HG03575 (cell line): Measurements from ENCODE around the gene CCDC91.
"Not testable (repeated sequence)": the region's sequence is repeated elsewhere in the genome, so short reads cannot be mapped to it uniquely, and the experiment has no call there.

ENCODE experiments used
- ATAC-seq: cut with Tn5 transposase; IDR thresholded peaks from one replicate; pipeline ENCODE4 v1.9.1; 2021; ENCODE audit not compliant: unreplicated experiment, insufficient number of reproducible peaks, low FRiP score; ENCODE audit errors: extremely low read depth

The CCDC91 gene

DNA sequence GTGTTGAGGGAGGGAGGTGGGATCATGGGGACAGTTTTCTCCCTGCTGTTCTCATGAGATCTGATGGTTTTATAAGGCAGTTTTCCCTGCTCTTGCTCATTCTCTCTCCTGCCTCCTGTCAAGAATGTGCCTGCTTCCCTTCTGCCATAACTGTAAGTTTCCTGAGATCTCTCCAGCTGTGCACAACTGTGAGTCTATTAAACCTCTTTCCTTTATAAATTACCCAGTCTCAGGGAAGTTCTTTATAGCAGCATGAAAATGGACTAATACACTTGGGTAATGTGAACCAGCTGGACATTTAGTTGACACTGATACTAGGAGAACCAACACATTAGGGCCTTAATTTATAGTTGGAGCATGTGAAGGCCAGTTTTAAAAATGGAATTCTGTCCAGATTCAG lies 12.4 kb upstream of the CCDC91 start:
- no peak for ATAC-seq

DNA sequence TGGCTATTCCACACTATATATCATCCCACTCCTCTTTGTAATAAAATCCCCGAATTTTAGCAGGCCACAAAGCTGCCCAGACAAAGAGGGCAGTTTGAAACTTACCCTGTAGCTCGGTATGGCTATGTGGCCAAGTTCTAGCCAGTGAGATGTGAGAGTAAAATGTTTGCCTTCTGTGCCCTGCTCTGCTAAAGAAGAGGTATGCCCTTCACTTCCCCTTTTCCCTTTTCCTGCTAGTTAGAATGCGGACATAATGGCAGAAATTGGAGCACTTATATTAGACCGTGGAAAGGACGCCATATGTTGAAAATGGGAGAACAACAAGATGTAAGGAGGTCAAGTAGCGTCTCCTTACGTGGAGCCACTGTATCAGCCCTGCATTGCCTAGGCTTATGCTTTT lies 11.5 kb upstream of the CCDC91 start:
- ATAC-seq: no peak

DNA sequence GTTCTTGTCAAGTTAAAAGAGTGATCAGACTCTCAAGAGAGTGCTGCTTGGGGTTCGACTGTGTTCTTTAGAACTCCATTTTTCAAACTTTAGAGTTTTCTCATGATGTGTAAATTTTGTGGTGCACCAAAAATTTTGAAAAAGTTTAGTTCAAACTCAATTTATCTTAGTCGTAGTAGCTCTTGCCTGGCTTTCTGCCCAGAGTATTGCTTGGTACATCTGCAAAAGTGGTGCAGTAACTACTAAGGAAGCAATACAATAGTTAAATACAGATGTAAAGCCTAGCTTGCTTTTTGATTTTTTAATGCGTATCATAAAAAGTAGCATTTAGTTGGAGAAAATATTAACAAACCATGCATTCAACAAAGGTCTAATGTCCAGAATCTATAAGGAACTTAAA lies 9.5 kb upstream of the CCDC91 start:
- no peak for ATAC-seq

DNA sequence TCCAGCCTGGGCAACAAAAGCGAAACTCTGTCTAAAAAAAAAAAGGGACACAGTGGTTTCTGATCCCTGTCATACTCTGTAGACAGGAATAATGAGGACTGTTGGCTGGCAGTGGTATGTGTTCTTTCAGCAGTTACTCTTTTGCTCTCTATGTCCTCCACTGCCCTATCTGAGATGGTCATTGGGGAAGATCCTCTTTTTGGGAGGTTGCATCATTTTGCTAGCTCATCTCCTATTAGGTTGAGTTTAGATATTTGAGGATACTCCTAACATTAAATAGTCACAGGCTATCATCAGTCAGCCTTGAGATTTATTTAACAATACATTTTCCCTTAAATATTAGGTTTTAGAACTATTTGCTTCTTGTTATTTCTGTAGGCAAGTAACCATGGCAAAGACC lies 5.9 kb upstream of the CCDC91 start:
- no peak for ATAC-seq

DNA sequence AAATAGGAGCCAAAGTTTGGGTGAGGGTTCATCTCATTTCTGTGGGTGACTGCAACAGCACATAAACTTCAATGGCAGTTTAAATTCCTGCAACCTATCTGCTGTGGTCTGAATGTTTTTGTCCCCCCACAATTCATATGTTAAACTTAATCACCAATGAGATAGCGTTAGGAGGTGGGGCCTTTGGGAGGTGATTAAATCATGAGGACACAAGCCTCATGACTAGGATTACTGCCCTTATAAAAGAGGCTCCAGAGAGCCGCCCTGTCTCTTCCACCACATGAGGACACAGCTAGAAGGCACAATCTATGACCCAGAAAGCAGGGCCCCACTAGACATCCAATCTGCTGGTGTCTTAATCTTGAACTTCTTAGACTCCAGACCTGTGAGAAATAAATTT lies 3.8 kb upstream of the CCDC91 start:
- ATAC-seq: no peak

DNA sequence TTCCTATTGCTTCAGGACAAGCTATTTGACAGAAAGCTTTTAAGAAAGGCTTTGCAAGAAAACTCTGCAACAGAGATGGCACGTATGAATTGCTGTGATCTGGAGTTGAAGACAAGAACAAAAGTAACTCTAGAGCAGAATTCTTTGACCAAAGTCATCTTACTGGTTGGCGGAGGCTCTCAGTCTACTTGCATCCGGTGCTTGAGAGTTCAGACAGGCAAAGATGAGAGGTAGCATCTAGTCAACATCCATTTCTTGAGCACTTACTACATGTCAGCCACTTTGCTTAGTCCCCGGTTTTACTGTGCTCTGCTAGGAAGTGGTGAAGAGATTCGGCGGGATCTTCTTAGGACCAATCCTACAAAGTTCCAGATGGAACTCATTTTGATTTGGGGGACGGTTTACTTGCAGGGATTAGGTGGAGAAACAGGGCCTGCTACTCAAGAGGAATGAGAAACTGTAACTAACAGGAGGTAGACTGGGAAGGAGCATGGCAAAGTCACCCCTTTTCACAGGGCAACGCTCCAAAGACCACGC lies 404 bp upstream of the CCDC91 start:
- no peak for ATAC-seq

DNA sequence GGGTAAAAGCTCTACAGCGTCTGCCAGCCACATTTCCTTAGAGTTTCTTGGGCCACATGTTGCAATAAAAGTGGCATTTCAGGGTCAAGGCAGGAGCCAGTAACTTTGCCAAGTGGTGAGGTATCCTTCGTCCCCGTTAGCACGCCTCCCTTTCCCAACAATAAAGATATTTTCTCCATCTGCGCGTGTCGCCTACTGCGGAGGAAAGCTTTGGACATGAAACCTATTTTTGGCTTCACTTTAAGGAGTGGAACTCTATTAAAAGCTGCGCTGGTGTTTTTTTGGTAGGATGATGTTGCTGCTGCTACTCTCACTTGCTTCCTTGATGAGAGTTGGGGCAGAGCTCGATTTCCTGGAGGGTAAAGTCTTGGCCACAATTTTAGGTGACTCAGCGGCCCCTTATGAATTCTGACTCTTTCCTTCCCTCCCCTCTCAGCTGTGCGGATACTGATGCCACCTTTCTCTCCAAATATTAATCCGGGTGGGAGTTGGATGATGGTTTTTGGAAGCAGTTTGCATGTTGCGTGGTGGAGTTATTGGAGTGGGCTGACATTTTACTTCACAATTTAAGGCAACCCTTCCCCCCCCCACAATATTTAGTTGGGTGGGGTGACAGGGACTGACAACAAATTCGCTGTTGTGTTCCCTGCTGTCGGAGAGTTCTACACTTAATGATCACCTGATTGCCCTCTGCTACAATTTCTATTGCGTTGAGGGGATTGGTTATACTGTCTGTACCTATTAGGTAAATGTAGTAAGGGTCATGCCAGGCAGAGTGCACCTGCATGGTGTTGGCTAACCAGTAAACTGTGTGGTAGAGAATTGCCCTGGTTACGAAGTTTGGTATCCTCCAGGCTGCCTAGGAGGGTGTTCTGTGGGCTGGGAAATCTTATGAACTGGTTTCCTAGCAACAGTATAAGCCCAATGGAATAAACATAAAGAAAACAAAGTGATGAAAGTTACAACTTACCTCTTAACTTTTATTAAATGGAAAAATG lies 1.1 kb downstream of the CCDC91 start:
- ATAC-seq: no peak

DNA sequence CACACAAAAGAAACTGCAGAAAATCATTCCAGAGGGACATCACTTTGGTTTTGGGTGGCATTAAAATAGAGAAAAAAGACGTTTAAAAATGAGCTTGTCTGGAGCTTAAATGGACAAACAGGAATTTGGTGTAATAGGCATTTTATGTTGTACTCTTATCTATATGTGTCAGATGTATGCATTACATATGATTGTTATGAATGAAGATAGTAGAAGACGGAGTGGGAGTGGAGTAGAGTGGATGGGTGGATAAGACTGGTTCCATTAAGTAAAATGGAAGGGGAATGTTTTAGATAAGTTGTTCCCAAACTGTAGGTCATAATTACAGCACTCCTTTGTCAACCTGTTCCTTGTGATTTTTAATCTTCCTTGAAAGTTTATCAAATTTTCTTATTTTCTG lies 1.9 kb downstream of the CCDC91 start:
- no peak for ATAC-seq

DNA sequence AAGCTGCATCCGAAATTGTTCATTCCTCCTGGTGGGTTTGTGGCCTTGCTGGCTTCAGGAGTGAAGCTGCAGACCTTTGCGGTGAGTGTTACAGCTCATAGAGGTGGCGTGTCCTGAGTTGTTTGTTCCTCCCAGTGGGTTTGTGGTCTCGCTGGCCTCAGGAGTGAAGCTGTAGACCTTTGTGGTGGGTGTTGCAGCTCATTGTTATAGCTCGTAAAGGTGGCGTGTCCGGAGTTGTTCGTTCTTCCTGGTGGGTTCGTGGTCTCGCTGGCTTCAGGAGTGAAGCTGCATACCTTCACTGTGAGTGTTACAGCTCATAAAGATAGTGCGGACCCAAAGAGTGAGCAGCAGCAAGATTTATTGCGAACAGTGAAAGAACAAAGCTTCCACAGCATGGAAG lies 4.4 kb downstream of the CCDC91 start:
- not testable (repeated sequence) for ATAC-seq

DNA sequence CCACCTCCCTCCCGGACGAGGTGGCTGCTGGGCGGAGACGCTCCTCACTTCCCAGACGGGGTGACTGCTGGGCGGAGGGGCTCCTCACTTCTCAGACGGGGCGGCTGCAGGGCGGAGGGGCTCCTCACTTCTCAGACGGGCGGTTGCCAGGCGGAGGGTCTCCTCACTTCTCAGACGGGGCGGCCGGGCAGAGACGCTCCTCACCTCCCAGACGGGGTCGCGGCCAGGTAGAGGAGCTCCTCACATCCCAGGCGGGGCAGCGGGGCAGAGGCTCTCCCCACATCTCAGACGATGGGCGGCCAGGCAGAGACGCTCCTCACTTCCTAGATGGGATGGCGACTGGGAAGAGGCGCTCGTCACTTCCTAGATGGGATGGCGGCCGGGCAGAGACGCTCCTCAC lies 10.9 kb downstream of the CCDC91 start:
- ATAC-seq: not testable (repeated sequence)

DNA sequence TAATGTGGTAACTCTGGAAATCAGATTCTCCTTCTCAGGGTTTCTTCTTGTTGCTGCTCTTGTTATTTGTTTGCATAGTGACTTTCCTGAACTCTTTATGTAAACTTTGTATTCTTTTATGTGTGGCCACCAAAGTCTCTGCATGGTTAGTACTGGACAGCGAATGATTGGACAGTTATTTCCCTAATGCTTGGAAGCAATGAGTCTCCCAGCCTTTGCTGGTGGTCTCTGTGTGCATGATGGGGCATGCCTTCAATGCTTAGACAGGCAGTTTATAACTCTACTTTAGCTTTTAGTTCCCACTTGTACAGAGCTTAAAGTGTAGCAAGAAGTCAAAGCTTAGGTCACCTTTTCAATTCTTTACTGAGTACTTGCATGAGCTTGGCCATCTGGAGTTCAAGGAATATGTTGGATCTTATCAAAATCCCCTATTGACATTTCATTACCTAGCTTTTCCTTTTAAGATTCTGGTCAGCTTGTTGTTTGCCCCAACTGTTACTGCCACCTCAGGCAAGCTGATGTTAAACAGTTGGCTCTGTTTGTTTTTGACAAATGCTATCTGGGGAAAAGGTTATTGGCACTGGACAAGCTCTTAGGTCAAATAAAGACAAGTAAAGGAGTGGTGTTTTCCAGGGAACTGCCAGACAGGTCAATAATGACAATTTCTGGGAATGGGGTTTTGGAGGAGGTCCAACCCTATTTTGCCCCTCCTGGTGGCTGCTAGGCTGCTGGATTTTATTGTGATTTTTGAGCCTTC lies 12.3 kb downstream of the CCDC91 start:
- no peak for ATAC-seq

DNA sequence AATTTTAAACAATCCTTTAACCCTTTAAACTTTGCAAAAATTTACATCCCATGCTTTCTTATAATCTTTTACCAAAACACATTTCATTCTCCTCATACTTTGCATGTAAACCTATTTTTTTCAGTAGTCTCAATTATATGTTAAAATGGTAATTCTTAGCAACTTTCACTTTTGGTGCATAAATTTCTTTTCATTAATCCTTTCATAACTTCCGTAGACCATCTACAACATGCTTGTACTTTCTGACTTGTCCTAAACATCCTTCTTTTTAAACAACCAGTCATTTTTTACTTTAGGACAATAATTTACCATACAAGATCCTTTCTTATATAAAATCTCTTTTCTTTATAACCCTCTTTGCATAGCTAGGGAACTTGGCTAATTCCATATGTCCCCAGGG lies 19.5 kb downstream of the CCDC91 start:
- ATAC-seq: no peak

DNA sequence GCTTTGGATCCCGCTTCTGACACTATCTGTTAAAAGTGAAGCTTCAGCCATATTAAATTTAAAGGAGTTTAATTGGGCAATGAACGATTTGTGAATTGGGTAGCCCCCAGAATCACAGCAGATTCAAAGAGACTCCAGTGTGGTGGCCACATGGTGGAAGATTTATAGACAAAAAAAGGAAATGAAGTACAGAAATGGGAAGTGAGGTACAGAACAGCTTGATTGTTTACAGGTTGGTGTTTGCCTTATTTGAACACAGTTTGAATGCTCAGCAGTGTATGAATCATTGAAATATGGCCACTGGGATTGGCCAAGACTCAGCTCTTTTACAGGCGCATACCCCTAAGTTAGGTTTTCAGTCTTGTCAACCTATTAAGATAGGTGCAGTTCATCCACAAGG lies 21.9 kb downstream of the CCDC91 start:
- no peak for ATAC-seq

DNA sequence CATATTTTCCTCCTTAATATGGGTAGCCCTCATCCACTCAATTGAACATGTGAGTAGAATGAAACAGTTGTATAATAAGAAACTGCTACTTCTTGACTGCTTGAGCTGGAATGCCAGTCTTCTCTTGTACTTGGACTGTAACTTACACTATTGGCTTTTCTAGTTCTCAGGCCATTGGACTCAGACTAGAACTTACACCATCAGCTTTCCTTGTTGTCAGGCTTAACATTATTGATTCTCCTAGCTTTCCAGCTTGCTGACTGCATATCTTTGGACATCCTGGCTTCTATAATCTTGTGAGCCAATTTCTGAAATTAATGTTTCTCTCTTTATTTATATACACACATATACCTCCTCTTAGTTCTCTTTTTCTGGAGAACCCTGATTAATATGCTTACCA lies 24.8 kb downstream of the CCDC91 start:
- no peak for ATAC-seq

DNA sequence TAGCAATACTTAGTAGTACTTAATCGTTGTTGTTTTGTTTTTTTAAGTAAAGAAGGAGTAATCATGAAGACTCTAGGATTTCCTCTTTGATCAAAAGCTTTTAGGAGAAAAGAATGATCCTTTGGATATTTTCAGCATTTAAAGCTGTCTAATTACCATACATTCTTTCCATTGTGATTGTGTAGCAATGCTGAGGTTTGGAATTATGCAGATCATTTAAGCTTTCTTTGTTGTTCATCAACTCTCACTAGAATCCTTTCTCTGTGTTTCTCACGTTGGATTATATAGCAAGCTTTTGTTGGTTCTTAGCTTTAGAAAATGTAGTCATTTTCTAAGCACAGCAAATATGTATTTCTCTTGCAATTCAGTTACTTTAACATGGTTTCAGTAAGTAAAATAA lies 25.8 kb downstream of the CCDC91 start:
- no peak for ATAC-seq

DNA sequence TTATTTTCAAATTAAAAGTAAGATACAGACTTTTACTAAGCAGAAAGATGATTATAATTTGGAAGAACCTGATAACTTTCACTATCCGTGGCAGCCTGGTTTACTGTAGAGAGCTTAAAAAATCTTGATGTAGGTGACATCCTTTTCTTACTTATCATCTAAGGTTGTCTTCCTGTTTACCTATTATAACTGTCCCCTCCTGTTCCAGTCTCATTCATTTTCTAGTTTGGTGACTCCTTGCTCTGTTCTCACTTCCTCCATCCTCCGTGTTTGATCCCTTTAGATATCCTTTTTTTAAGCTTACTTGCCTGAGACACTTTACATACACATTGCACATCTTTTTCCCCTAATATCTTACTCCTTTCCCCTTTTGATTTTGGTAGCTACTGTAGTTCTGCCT lies 27.5 kb downstream of the CCDC91 start:
- ATAC-seq: no peak

DNA sequence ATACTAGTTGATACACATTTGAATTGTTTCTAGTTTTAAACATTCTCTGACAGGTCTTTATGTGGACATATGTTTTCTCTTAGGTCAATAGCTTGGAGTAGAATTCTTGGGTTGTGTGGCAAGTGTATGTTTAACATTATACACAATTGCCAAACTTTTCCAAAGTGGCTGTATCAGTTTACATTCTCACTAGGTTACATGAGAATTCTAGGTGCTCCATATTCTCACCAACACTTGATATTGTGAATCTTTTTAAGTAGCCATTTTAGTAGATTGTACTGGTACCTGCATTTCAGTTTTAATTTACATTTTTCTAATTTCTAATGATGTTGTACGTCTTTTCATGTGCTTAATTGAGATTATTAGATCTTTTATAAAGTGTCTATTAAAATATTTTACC lies 28.6 kb downstream of the CCDC91 start:
- no peak for ATAC-seq

DNA sequence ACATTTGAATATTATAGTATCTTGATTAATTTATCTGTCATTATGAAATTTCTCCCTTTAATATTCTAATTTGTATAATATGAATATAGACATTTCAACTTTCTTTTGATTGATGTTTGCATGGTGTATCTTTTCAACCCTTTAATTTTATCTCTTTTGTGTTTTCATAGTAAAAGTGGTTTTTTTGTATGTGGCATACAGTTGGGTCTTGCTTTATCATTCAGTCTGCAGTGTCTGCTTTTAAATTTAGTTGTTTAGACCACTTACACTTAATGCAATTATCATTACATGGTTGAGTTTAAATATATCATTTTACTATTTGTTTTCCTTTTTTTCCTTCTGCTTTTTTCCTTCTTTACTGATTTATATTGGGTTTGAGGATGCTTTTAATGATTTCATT lies 29.6 kb downstream of the CCDC91 start:
- ATAC-seq: no peak

DNA sequence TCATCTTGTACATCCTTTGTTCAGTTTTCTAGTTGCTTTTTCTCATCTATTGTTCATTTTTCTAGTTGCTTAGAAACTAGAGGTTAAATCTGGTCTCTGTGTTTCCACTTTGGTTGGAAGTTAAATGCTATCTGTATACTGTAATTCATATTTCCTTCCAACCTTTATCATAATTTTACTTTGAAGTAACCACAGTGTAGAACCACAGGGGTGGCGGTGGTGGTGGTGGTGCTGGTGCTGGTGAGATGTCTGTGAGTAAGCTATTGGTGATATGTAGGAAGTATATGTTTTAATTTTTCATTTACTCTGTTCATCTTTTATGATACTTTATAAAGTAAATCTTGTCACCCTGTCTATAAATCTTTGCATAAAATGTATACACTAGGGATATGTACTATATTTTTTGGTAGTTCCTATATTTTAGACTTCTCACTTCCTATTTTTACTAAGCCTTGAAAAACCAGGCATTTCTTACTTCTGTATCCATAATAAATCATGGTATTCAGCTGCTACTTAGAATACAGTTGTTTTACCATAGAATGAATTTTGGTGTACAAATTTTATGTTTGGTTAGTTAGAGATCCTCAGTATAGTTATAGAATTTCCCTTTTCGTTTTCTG lies 31.9 kb downstream of the CCDC91 start:
- no peak for ATAC-seq
